ENCODE measurements around the gene NASP. TPM values are rescaled to one million over a fixed set of nuclear protein-coding genes. Genes with fewer than 3 reads are reported as not detected.

The NASP gene
- total RNA-seq, 5 donors from 2014 or later (not counting 1 experiment from before 2014, with no cell fraction given), result 64.6 to 145 (median 74.7) TPM

GRCh38 chr1:45567911-45568310, 15.9 kb upstream of the NASP start:
- Histone ChIP-seq H3K36me3 (ENCODE audit: control insufficient read depth in 2 of 2, extremely low read depth in 1 of 2, insufficient read depth in 1 of 2, low read length in 1 of 2) (peaks cover 5 to 34% of the 10 kb centered on the region in 2 donors), H3K4me3 (ENCODE audit: control insufficient read depth in 1 of 2, extremely low read depth in 1 of 2, low read length in 1 of 2) (no peak overlapping the region), H3K4me1 (ENCODE audit: control insufficient read depth in 1 of 2, extremely low read depth in 1 of 2, insufficient read depth in 2 of 2, low read length in 2 of 2) (no peaks in the 10 kb centered on the region), H3K27ac (ENCODE audit: low read length) (no peak overlapping the region), H3K27me3 (replicated peaks in 1 of 2; ENCODE audit: control insufficient read depth in 2 of 2, extremely low read depth in 1 of 2, insufficient read depth in 2 of 2, low read length in 1 of 2) (no peaks in the 10 kb centered on the region), H3K9me3 (no peaks in the 10 kb centered on the region)
- Mint-ChIP-seq H3K27ac (no peak overlapping the region), H3K27me3 (no peaks in the 10 kb centered on the region), H3K4me1 (no peaks in the 10 kb centered on the region), H3K36me3 (peaks cover 25% of the 10 kb centered on the region), H3K4me3 (no peak overlapping the region), H3K9me3 (no peaks in the 10 kb centered on the region)
- DNase-seq (no peak), ATAC-seq (replicated peaks in 1 of 4) (no peak)
- POLR2A ChIA-PET, result no interaction called here
- CTCF ChIA-PET, result interaction anchor here (0.6 to 3.4 kb wide), 5 partner anchors 15 to 76 kb away, joined by 3 to 25 read pairs (median 5); no protein-coding TSS in a partner anchor
- WGBS (ENCODE audit: insufficient coverage), result 100% methylated on average over 5 of the region's 7 CpGs

- CTCF ChIA-PET, result interaction anchor here (0.6 to 3.4 kb wide), 8 partner anchors 8 to 77 kb away, joined by 3 to 25 read pairs (median 4); no protein-coding TSS in a partner anchor
- Mint-ChIP-seq H3K27ac (no peak overlapping the region), H3K4me3 (no peak overlapping the region), H3K36me3 (peaks cover 25% of the 10 kb centered on the region), H3K4me1 (no peaks in the 10 kb centered on the region), H3K9me3 (no peaks in the 10 kb centered on the region), H3K27me3 (no peaks in the 10 kb centered on the region)
- no peak overlapping the region for H3K27ac ChIP-seq (ENCODE audit: low read length)
- POLR2A ChIA-PET, result no interaction called here
- no peak overlapping the region for H3K4me3 ChIP-seq (ENCODE audit: control insufficient read depth in 1 of 2, extremely low read depth in 1 of 2, low read length in 1 of 2)
- peaks cover 5 to 34% of the 10 kb centered on the region in 2 donors for H3K36me3 ChIP-seq (ENCODE audit: control insufficient read depth in 2 of 2, extremely low read depth in 1 of 2, insufficient read depth in 1 of 2, low read length in 1 of 2)
- no peaks in the 10 kb centered on the region for H3K9me3 ChIP-seq
- DNase-seq (no peak), ATAC-seq (replicated peaks in 1 of 4) (no peak)
- WGBS (ENCODE audit: insufficient coverage), result 95% methylated on average over 4 of the region's 4 CpGs
- no peaks in the 10 kb centered on the region for H3K4me1 ChIP-seq (ENCODE audit: control insufficient read depth in 1 of 2, extremely low read depth in 1 of 2, insufficient read depth in 2 of 2, low read length in 2 of 2)
- no peaks in the 10 kb centered on the region for H3K27me3 ChIP-seq (replicated peaks in 1 of 2; ENCODE audit: control insufficient read depth in 2 of 2, extremely low read depth in 1 of 2, insufficient read depth in 2 of 2, low read length in 1 of 2)
These were observed 15.4 kb upstream of the NASP start for GRCh38 chr1:45568421-45568820.

- H3K27ac ChIP-seq (ENCODE audit: low read length), result no peak overlapping the region
- DNase-seq (no peak), ATAC-seq (replicated peaks in 1 of 4) (no peak)
- Mint-ChIP-seq H3K9me3 (no peaks in the 10 kb centered on the region), H3K36me3 (peaks cover 17% of the 10 kb centered on the region), H3K27me3 (no peaks in the 10 kb centered on the region), H3K4me3 (no peak overlapping the region), H3K4me1 (no peaks in the 10 kb centered on the region), H3K27ac (no peak overlapping the region)
- no peak overlapping the region for H3K4me3 ChIP-seq (ENCODE audit: control insufficient read depth in 1 of 2, extremely low read depth in 1 of 2, low read length in 1 of 2)
- H3K27me3 ChIP-seq (replicated peaks in 1 of 2; ENCODE audit: control insufficient read depth in 2 of 2, extremely low read depth in 1 of 2, insufficient read depth in 2 of 2, low read length in 1 of 2), result no peaks in the 10 kb centered on the region
- CTCF ChIA-PET, result interaction anchor here (0.6 to 3.4 kb wide), 14 partner anchors 9 to 266 kb away, joined by 3 to 25 read pairs (median 3); partner anchors contain the start of gene AKR1A1 (in 1 of the 2)
- 91% methylated on average over 3 of the region's 4 CpGs for WGBS (ENCODE audit: insufficient coverage)
- peaks cover 5 to 28% of the 10 kb centered on the region in 2 donors for H3K36me3 ChIP-seq (ENCODE audit: control insufficient read depth in 2 of 2, extremely low read depth in 1 of 2, insufficient read depth in 1 of 2, low read length in 1 of 2)
- no peaks in the 10 kb centered on the region for H3K4me1 ChIP-seq (ENCODE audit: control insufficient read depth in 1 of 2, extremely low read depth in 1 of 2, insufficient read depth in 2 of 2, low read length in 2 of 2)
- H3K9me3 ChIP-seq, result no peaks in the 10 kb centered on the region
- POLR2A ChIA-PET, result no interaction called here
These were observed 14.3 kb upstream of the NASP start for GRCh38 chr1:45569571-45569961.

DNA sequence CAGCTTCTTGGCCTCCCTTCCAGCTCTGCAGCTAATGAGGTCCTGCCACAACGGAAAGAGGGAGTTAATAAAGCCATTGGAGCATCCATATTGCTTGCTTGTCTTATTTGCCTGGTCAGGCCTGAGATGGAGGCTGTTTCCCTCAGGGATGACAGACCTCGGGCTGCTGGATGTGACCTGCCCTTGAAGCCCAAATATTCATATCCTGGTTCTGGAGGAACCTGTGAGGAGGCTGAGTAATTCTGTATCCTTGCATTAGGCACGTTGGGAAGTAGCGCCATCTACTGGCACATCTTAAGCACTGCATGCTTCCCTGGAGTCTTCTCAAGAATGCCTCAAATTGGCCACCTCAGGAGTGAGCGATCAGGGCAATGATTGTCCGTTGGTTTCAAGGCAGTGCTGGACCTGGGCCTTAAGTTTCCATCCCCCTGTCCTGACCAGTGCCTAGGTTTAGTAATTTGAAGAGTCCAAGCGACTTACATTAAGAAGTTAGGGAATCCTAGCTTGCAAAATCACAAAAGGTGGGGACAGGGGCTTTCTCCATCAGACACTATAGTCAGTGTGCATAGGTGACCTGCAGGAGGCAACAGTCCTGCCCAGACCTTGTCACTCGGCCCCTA, 13.8 kb upstream of the NASP start:
- Histone ChIP-seq H3K27ac (ENCODE audit: low read length) (no peak overlapping the region), H3K4me3 (ENCODE audit: control insufficient read depth in 1 of 2, extremely low read depth in 1 of 2, low read length in 1 of 2) (no peak overlapping the region), H3K9me3 (no peaks in the 10 kb centered on the region), H3K36me3 (ENCODE audit: control insufficient read depth in 2 of 2, extremely low read depth in 1 of 2, insufficient read depth in 1 of 2, low read length in 1 of 2) (peaks cover 5 to 28% of the 10 kb centered on the region in 2 donors), H3K4me1 (ENCODE audit: control insufficient read depth in 1 of 2, extremely low read depth in 1 of 2, insufficient read depth in 2 of 2, low read length in 2 of 2) (no peaks in the 10 kb centered on the region), H3K27me3 (replicated peaks in 1 of 2; ENCODE audit: control insufficient read depth in 2 of 2, extremely low read depth in 1 of 2, insufficient read depth in 2 of 2, low read length in 1 of 2) (no peaks in the 10 kb centered on the region)
- POLR2A ChIA-PET, result no interaction called here
- 7% methylated on average over 5 of the region's 8 CpGs for WGBS (ENCODE audit: insufficient coverage)
- H3K27me3 Mint-ChIP-seq, result no peaks in the 10 kb centered on the region
- peaks cover 16% of the 10 kb centered on the region for H3K36me3 Mint-ChIP-seq
- no peak overlapping the region for H3K4me3 Mint-ChIP-seq
- H3K27ac Mint-ChIP-seq, result no peak overlapping the region
- ATAC-seq (replicated peaks in 1 of 4) (peak; percentile 87 to 91 (median 90)), DNase-seq (peak; percentile 32 to 86 (median 60))
- no peaks in the 10 kb centered on the region for H3K9me3 Mint-ChIP-seq
- CTCF ChIA-PET, result interaction anchor here (0.6 to 3.4 kb wide), 10 partner anchors 13 to 266 kb away, joined by 3 to 25 read pairs (median 4); no protein-coding TSS in a partner anchor
- no peaks in the 10 kb centered on the region for H3K4me1 Mint-ChIP-seq

DNA sequence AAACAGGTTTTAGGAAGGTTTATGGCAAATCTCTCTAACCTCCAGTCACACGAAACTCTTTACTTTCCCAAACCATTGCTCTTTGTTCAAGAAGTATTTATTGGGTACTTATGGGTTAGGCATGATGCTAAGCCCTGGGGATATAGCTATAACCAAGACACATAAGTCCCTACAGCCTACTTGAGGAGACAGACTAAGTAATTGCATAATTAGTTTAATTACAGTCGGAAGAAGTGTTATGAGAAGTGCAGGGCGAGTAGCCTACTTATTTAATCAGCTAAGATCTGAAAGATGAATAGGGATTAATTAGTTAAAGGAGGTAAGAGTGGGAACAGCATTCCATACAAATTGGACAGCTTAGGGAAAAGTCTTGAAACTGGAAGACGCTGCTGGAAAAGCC, 13.2 kb upstream of the NASP start:
- Mint-ChIP-seq H3K4me1 (no peaks in the 10 kb centered on the region), H3K36me3 (peaks cover 16% of the 10 kb centered on the region), H3K27ac (peak overlapping the region in 1 of 2 donors; percentile 39), H3K27me3 (no peaks in the 10 kb centered on the region), H3K4me3 (no peak overlapping the region), H3K9me3 (no peaks in the 10 kb centered on the region)
- ATAC-seq (replicated peaks in 1 of 4) (no peak), DNase-seq (no peak)
- Histone ChIP-seq H3K4me3 (ENCODE audit: control insufficient read depth in 1 of 2, extremely low read depth in 1 of 2, low read length in 1 of 2) (no peak overlapping the region), H3K9me3 (no peaks in the 10 kb centered on the region), H3K27me3 (replicated peaks in 1 of 2; ENCODE audit: control insufficient read depth in 2 of 2, extremely low read depth in 1 of 2, insufficient read depth in 2 of 2, low read length in 1 of 2) (no peaks in the 10 kb centered on the region), H3K4me1 (ENCODE audit: control insufficient read depth in 1 of 2, extremely low read depth in 1 of 2, insufficient read depth in 2 of 2, low read length in 2 of 2) (no peaks in the 10 kb centered on the region), H3K36me3 (ENCODE audit: control insufficient read depth in 2 of 2, extremely low read depth in 1 of 2, insufficient read depth in 1 of 2, low read length in 1 of 2) (peaks cover 5 to 28% of the 10 kb centered on the region in 2 donors), H3K27ac (ENCODE audit: low read length) (no peak overlapping the region)
- 97% methylated on average over 3 of the region's 4 CpGs for WGBS (ENCODE audit: insufficient coverage)
- POLR2A ChIA-PET, result interaction anchor here in 1 of 2 donors (0.5 kb wide), 1 partner anchor 58 kb away, joined by 16 read pairs; no protein-coding TSS in a partner anchor
- CTCF ChIA-PET, result interaction anchor here (1.0 to 3.4 kb wide), 4 partner anchors 12 to 78 kb away, joined by 3 to 25 read pairs (median 4); no protein-coding TSS in a partner anchor

- Histone ChIP-seq H3K27ac (ENCODE audit: low read length) (no peak overlapping the region), H3K4me1 (ENCODE audit: control insufficient read depth in 1 of 2, extremely low read depth in 1 of 2, insufficient read depth in 2 of 2, low read length in 2 of 2) (no peaks in the 10 kb centered on the region), H3K4me3 (ENCODE audit: control insufficient read depth in 1 of 2, extremely low read depth in 1 of 2, low read length in 1 of 2) (no peak overlapping the region), H3K9me3 (no peaks in the 10 kb centered on the region), H3K27me3 (replicated peaks in 1 of 2; ENCODE audit: control insufficient read depth in 2 of 2, extremely low read depth in 1 of 2, insufficient read depth in 2 of 2, low read length in 1 of 2) (no peaks in the 10 kb centered on the region), H3K36me3 (ENCODE audit: control insufficient read depth in 2 of 2, extremely low read depth in 1 of 2, insufficient read depth in 1 of 2, low read length in 1 of 2) (peaks cover 0 to 10% of the 10 kb centered on the region in 2 donors)
- Mint-ChIP-seq H3K27ac (no peak overlapping the region), H3K4me3 (no peak overlapping the region), H3K27me3 (no peaks in the 10 kb centered on the region), H3K4me1 (no peaks in the 10 kb centered on the region), H3K36me3 (peaks cover 3% of the 10 kb centered on the region), H3K9me3 (no peaks in the 10 kb centered on the region)
- no peak for ATAC-seq (replicated peaks in 1 of 4)
- no CpG with 5 or more reads among the region's 3 CpGs for WGBS (ENCODE audit: insufficient coverage)
- no peak for DNase-seq
- ChIA-PET CTCF (interaction anchor here in 1 of 2 donors (1.0 to 1.3 kb wide), 2 partner anchors 10 to 51 kb away, joined by 3 to 4 read pairs; partner anchors contain the start of gene PRDX1), POLR2A (no interaction called here)
These were observed 10.5 kb upstream of the NASP start for GRCh38 chr1:45573231-45573804.

All from T-cell (primary cell).